NCI-H1436 treated with DMSO at 0.1 percent for 48 hours (cell line): ENCODE data around the gene EHMT1.
"Not testable (repeated sequence)": the region's sequence is repeated elsewhere in the genome, so short reads cannot be mapped to it uniquely, and the experiment has no call there.

Experiments used
- DNase-seq: peaks from one replicate; lab custom pipeline; 2025; lab: John Stamatoyannopoulos, UW

The EHMT1 gene

DNA sequence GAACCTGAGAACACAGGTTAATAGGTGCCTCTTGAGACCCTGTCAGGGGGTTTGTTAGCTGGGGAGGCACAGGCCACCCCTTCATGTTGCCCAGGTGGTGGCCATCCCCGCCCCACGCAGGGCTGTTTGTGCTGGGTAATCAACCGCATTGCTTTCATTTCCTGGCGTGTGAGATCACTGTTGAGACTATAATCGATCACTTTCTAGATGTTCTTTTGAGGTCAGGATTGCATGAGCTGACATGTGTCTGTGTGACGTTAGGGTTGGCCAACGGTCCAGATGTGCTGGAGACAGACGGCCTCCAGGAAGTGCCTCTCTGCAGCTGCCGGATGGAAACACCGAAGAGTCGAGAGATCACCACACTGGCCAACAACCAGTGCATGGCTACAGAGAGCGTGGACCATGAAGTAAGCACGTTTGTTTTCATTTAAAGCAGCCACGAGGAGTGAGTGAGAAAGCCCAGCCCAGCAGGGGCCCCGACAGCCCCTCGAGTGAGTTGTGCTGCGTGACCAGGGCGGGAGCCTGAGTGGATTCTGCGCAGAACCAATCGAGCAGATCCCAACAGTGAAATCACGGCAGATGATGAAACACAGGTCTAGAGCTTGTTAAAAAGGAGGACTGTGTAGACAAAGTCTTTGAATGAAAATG, 143.7 kb downstream of the EHMT1 start:
- DNase-seq, result no peak

DNA sequence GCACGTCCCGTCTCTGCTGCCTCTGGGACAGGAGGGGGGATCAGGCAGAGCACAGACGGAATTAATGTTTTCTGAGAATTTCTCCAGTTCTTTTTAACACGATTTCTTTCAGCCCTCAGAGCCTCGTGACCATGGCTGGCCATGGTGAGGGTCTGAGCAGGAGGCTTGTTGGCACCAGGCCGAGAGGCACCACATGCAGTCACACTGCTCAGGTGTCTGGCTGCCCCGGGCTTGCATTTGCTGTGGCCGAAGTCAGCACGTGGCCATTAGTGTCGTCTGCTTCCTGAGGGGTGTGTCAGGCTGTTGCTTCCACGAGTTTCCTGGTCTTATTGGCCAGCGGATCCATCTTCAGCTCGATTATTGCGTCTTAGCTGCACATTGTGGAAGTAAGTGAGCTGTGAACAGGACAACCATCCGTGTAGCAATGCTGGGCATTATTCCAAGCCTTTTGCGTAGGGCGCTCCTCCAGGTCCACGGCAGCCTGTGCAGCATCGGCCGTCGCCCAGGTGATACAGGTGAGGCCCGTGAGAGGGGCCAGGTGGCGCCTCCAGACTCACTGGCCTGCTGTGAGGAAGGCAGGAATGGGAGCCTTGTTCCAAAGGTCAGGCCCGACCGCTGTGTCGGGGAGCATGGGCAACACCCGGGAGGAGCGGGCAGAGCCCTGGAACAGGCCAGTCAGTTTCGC, 144.6 kb downstream of the EHMT1 start:
- DNase-seq, result no peak

DNA sequence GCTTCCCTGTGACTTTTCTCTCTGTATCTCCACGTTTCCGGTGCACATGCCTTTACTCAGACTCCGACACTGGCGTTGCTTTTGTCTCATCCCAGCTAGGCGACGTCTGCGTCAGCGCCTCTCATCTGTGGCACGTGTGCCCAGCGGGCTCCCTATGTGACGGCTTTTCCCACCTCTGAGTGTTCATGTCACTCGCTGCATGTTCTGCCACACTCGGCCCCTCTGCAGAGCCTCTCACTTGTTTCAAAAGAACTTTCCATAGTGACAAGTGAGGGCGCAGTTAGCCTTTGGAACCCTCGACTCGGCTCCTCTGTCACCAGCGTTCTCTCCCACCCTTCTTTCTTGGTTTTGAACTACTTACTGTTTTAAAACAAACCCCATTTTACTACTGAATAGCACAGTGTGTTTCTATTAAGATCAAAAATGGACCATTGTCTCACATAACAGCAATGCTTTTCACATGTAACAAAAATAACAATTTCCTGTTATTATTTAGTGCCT, 145.4 kb downstream of the EHMT1 start:
- no peak for DNase-seq

- no peak for DNase-seq
These were observed 146.2 kb downstream of the EHMT1 start for GRCh38 chr9:137764981-137765380.

GRCh38 chr9:137765536-137765935, 146.7 kb downstream of the EHMT1 start:
- no peak for DNase-seq

GRCh38 chr9:137771580-137771979, 152.8 kb downstream of the EHMT1 start:
- DNase-seq, result no peak

GRCh38 chr9:137772281-137772873, 153.6 kb downstream of the EHMT1 start:
- no peak for DNase-seq

GRCh38 chr9:137774775-137775386, 156.1 kb downstream of the EHMT1 start:
- no peak for DNase-seq

GRCh38 chr9:137776306-137776995, 157.6 kb downstream of the EHMT1 start:
- DNase-seq, result no peak

GRCh38 chr9:137777761-137778160, 159.0 kb downstream of the EHMT1 start:
- no peak for DNase-seq

DNA sequence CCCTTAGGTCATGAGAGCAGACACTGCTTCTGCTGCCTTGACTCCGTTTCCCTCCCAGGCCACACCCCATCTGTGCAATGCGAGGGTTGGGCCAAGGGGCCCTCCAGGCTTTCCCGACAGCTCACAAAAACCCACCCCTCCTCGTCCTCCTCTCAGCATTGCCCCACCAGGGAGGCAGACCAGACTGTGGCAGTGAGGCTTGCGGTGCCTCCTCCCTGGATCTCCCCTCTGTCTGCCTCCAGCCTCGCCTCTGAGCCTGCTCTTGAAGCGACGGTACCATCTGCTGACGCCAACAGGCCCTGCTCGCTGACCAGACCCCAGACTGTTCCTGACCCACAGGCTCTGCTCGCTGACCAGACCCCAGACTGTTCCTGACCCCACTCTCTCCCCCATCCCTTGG, 159.5 kb downstream of the EHMT1 start:
- no peak for DNase-seq

- DNase-seq, result no peak
These were observed 160.1 kb downstream of the EHMT1 start for GRCh38 chr9:137778914-137779313.

DNA sequence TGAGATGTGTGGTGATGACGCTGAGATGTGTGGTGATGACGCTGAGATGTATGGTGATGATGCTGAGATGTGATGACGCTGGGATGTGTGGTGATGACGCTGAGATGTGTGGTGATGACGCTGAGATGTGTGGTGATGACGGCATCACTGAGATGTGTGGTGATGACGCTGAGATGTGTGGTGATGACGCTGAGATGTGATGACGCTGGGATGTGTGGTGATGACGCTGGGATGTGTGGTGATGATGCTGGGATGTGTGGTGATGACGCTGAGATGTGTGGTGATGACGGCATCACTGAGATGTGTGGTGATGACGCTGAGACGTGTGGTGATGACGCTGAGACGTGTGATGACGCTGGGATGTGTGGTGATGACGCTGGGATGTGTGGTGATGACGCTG, 161.2 kb downstream of the EHMT1 start:
- not testable (repeated sequence) for DNase-seq

DNA sequence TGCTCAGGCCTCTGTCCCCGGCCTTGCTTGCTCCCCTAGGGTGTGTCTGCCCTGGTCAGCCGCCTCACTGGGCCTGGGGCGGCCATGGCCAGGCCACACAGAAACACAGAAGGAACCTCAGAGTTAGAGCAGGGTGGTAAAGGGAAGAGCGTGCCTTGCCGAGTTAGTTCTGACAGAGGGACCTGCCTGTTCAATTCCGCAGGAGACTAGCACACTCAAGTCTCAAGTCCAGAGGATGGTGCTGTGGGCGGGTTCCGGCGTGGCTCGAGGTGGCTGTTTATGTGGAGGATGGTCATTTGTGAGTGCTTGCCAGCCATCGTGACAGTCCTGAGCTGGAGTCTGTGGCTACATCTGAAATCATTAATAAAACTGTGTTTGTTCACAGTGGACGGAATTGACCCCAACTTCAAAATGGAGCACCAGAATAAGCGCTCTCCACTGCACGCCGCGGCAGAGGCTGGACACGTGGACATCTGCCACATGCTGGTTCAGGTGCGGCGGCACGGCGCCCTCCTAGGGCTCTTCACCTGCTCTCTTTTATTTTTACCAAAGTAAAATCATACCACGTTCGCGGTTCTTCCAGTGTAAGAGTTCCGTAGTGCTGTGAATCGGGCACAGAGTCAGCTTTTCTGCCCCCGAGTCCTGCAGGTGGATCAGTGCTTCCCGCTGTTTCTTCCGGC, 163.2 kb downstream of the EHMT1 start:
- DNase-seq, result no peak

DNA sequence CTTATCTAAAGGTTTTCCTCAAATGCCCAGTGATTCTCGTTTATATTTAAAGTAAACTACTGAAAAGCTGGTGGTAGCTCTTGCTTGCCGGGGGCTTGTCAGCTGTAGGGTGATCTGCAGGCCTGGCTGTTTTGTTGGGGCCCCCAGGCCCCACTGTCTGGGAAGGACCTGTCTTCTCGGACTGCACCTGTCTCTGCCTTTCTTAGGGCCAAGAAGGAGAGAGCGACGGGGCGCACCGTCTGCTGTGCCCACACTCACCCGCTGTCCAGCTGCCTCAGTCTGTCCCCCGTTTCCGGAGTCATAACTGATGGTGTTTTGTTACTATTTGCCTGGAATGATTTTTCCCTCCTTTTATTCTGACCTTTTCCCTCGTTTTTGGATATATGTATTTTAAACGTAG, 164.7 kb downstream of the EHMT1 start:
- DNase-seq, result no peak

DNA sequence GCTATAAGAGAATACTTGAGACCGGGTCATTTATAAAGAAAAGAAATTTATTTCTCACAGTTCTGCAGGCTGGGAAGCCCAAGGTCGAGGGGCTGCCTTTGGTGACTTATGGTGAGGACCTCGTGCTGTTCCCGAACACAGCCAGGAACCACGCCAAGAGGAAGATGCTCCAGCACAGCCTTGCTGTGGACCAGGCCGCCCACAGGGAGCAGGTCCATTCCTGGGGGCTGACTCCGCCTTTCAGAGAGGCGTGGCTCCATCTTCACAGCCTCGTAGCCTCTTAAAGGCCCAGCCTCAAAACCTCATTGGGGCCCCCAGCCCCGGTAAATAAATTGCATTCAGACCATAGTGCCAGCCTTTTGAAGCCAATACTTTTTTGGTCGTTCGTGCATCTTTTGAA, 165.2 kb downstream of the EHMT1 start:
- DNase-seq, result no peak

- DNase-seq, result no peak
These were observed 166.1 kb downstream of the EHMT1 start for GRCh38 chr9:137784641-137785513.

DNA sequence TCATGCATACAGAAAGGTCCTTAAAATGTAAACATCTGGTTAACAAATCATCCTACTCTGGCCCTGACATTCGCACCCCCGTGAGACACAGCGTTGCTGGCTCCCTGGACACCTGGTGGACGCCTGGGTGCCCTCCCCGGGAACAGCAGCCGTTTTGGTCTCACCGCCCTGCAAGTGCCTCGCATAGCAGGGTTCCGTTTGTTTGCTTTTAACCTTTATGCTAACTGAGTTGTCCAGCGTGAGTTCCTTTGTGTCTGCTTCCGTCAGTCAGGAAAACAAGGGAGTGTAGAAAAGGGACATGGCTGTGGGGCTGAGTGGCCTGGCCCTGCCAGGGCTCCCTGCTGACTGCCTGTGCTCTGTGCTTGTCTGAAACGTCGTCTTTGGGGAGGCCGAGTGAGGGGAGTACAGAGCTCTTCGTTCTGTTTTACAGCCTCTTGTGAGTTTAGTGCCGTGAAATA, 166.9 kb downstream of the EHMT1 start:
- no peak for DNase-seq

- DNase-seq, result no peak
These were observed 167.7 kb downstream of the EHMT1 start for GRCh38 chr9:137786511-137786920.

GRCh38 chr9:137787381-137787780, 168.6 kb downstream of the EHMT1 start:
- no peak for DNase-seq
